Erythroblast (primary cell): ENCODE results near the gene BTBD2.

Experiments used
- GATA1 ChIP-seq: IDR thresholded peaks from 2 replicates; pipeline ENCODE4 v1.6.1; 2011; ENCODE audit warnings: low read depth, mild to moderate bottlenecking, control low read depth, low read length, moderate library complexity
- POLR2A ChIP-seq: IDR thresholded peaks from 2 replicates; pipeline ENCODE4 v1.6.1; 2011; ENCODE audit warnings: mild to moderate bottlenecking, low read length

DNA sequence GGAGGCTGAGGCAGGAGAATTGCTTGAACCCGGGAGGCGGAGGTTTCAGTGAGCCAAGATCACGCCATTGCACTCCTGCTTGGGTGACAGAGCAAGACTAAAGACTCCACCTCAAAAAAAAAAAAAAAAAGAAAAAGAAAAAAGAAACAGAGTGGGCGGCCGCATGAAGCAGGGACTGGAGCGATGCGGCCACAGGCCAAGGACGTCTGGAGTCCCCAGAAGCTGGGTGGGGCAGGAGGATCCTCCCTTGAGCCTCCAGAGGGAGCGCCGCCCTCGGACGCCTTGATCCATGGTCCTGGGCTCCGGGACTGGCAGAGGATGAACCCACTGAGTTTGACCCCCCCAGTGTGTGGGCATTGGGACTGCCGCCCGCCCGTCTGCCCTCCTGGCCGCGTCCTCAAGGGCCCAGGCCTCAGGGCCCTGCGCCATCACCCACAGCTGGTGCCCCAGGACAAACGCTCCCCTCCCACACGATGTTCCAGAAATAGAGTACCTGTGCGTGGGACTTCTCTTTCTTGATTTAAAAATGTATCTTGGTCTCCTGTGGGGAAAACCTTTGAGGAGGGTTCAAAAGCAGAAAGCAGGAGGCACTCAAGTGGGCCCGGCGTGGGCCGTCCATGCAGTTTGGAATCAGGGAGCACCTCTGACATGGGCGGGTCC lies 15.5 kb downstream of the BTBD2 start:
- TF ChIP-seq GATA1 (no peak), POLR2A (no peak)
